HG03159 (cell line): Measurements from ENCODE around the gene ARHGEF1.

ENCODE experiments used
- ATAC-seq: cut with Tn5 transposase; IDR thresholded peaks from one replicate; pipeline ENCODE4 v1.9.1; 2021; ENCODE audit warnings: mild to moderate bottlenecking, moderate library complexity; ENCODE audit not compliant: unreplicated experiment

ARHGEF1 gene

DNA sequence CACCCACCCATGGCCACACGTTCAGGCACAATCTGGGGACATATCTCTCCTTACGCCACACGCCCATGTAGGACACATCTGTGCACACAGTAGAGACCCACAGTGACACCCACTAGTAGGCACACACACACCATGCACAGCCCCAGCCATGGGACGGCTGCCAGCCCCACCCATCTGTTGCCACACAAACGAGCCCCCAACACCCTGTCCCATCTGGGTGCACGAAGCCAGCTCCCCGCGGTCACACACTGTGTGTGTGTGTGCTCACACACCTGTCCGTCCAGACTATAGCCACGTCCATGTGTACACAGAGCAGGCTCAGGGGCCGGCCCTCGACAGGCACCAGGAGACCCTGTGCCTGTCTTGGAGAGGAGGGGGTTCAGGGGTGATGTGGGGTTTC is 34.7 kb downstream of the ARHGEF1 start:
- no peak for ATAC-seq

DNA sequence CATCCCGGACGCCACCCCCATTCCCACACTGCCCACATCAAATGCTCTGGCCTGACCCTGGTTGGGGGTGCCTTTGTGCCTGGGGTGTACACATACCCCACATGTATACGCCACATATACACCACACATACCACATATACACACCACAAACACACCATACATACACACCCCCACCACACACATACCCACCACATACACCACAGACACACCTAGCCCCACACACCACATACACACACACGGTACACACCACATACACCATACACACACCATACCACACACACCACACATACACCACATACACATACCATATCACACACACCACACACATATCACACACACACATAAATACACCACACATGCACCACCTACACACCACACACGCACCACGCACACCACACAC is 35.1 kb downstream of the ARHGEF1 start:
- no peak for ATAC-seq

DNA sequence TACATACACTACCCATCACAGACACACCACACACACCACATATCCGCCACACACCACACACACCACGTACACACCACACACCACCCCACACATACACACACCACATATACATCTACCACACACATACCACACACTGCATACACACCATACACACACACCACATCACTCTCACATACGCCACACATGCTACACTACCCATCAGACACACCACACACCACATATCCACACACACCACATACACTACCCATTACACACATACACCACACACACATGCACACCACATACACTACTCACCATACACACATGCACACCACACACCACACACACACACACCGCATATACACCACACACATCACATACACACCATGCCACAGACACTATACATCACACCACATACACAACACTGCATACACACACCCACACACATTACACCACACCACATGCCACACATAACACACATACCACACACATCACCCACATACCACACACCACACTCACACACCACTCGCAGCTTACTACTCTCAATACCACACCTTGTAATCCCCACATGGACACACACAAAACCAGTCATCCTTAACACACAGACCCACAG is 35.8 kb downstream of the ARHGEF1 start:
- ATAC-seq: no peak

DNA sequence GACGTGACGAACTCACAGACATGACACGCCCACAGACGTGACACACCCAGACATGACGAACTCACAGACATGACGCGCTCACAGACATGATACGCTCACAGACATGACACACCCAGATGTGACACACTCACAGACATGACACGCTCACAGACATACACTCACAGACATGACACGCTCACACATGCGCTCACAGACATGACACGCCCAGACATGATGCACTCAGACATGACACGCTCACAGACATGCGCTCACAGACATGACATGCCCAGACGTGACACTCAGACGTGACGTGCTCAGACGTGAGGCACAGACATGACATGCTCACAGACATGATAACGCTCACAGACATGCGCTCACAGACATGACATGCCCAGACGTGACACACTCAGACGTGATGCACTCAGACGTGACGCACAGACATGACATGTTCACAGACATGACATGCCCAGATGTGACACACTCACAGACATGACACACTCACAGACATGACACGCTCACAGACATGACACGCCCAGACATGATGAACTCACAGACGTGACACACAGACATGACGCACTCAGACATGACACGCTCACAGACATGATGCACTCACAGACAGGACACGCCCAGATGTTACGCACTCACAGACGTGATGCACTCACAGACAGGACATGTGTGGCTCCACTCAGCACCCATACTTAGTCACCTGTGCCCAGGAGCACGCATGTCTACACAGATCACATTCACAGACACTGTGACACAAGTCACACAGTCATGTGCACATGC is 37.1 kb downstream of the ARHGEF1 start:
- no peak for ATAC-seq

- no peak for ATAC-seq
These were observed 38.0 kb downstream of the ARHGEF1 start for GRCh38 chr19:41920882-41921576.

GRCh38 chr19:41921577-41922576 is 38.9 kb downstream of the ARHGEF1 start:
- ATAC-seq: no peak

DNA sequence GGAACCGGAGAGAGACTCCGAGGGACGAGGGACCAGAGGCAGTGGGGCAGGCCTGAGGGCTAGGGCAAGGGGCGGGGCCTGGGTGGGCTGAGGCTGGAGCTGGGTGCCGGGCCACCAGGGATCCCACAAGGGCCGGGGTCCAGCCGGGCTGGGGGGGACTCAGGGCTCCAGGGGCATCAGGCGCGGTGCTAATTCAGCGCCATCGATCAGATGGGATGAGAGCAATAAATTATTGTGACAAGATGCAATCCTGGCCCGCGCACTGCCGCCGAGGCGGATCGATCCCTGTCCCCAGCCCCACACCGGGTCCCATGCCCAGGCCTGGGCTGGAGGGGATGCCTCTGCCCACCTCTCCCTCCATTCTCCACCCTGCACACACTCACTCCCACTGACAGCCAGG is 39.6 kb downstream of the ARHGEF1 start:
- ATAC-seq: no peak

DNA sequence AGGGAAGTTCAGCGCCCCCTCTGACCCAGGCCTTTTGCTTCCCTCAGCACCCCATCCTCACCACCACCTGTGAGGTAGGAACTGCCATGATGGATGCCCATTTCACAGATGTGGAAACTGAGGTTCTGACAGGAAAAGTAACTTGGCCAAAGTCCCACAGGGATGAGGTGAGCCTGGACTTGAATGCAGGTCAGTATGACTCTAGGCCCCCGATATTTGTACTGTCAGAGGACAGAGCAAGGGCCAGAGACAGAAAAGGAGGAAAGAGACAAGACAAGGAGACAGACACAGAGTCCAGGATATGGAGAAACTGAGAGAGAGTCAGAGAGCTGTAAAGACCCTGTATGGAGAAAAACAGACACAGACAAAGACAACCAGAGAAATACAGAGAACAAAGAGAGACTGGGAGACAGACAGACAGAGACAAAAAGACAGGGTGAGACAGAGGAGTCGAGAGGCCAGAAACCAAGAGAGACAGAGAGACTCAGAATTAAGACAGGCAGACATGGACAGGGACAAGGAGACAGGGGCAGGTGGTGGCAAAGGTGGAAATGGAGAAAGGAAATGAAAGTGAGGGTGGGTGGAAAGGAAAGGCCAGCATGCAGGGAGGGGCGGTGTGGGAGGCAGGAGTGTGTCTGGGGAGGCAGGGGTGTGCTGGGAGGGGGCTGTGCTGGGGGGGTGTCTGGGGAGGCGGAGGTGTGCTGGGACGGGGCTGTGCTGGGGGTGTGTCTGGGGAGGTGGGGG is 40.2 kb downstream of the ARHGEF1 start:
- ATAC-seq: no peak

DNA sequence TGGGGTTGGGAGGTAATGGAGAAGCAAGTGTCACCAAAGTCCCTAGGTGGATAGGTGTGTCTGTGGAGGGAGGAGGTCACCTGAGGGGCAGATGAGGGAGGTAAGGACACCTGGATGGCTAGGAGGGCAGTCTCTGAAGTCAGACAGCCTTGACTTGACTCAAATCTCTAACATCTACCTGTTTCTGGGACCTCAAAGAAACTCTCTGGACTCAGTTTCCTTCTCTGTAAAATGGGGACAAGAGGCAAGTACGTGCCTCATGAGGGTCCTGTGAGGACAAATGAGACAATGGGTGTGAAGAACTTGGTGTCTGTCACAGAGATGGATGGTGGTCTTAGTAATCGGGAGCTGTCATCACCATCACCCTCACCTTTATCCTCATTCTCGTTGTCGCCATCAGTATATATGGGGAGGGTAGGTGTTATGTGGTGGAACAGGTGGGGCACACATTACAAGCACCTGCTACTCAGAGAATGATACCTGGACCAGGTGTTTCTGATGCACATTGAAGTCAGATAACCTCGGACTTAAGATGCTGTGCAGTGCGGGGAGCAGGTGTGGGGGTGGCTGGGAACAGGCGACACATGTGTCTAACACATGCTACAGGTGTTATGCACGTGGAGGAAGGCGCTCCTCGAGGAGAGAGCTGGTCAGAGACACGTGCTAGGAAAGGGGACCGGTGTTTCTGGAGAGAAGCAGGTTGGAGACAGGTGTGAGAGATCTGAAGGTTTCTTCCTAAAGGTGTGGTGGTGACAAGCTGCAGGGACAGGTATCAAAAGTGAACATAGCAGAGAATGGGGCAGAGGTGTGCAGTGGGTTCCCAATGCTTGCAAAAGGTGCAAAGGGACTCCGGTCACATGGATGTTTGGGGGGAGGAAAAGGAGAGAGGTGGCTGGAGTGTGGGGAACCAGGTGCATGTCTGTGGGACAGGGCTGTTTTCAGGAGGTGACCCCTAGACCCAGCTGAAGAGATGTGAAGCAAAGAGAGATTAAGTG is 41.5 kb downstream of the ARHGEF1 start:
- no peak for ATAC-seq

DNA sequence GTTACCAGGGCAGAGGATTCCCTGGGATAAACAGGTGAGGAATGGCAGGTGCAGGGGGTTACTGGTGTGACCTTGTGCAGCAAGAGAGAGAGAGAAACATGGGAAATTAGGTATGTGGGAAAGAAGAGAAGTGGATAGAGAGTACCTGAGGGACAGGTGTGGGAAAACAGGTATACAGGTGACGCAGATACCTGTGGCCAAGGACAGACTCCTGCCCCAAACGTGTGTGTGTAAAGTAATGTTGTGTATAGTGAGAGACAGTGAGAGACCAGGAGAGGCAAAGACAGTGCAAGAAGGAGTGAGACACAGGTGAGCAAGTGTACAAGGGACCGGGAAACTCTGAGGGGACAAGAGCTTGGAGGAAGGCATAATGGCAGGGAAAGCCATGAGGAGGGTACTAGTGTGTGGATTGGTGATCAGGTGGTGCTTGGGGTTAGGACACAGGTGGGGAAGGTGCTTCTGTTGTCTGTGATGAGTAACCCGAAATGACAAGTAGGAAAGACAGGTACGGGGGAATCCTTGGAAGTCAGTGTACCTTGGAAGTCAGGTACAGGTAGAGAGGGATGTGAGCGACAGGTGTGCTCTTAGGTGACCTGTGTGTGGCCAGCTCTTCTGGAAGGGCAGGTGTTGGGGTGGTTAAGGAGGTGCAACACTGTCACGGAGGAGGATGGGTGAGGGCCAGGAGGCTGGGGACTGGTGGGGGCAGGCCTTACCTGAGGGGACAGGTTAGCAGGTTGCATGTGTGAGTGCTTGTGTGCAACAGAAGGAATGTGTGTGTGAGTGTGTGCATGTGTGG is 42.4 kb downstream of the ARHGEF1 start:
- ATAC-seq: no peak

- no peak for ATAC-seq
These were observed 43.2 kb downstream of the ARHGEF1 start for GRCh38 chr19:41926028-41926762.

DNA sequence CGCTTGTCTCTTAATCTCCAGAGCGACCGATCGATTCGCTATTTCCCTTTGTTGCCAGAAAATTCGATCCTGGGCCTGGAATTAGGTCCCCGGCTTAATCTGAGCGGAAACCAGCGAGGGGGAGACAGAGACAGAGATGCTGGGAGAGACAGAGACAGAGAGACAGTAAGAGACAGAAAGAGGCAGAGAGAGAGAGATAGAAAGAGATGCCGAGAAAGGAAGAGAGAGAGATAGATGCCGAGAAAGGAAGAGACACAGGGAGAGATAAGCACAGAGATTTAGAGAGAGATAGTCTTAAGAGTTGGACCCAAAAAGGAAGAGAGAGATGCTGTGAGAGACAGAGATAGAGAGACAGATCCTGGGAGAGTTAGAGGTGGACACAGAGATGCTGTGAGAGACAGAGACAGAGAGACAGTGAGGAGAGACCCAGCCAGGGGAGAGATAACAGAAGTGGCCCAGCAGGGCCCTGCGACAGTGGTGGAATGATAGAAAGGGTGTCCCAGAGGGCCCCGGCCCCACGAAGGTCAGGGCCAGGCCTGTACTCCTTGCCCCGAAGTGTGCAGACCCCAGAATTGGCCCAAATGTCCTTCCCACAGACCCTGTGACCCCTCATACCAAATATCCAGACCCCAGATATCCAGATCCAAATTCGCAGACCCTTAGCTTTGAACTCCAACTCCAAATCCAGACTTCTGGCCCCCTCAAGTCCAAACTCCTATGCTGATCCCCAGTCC is 43.9 kb downstream of the ARHGEF1 start:
- ATAC-seq: no peak

- ATAC-seq: no peak
These were observed 44.7 kb downstream of the ARHGEF1 start for GRCh38 chr19:41927497-41928192.

GRCh38 chr19:41928221-41928683 is 45.3 kb downstream of the ARHGEF1 start, which contains the start of gene ERFL:
Gene ERFL (minus strand): TSS chr19:41928449. CDS start chr19:41912919, 15,530 bp downstream.
- ATAC-seq: no peak

DNA sequence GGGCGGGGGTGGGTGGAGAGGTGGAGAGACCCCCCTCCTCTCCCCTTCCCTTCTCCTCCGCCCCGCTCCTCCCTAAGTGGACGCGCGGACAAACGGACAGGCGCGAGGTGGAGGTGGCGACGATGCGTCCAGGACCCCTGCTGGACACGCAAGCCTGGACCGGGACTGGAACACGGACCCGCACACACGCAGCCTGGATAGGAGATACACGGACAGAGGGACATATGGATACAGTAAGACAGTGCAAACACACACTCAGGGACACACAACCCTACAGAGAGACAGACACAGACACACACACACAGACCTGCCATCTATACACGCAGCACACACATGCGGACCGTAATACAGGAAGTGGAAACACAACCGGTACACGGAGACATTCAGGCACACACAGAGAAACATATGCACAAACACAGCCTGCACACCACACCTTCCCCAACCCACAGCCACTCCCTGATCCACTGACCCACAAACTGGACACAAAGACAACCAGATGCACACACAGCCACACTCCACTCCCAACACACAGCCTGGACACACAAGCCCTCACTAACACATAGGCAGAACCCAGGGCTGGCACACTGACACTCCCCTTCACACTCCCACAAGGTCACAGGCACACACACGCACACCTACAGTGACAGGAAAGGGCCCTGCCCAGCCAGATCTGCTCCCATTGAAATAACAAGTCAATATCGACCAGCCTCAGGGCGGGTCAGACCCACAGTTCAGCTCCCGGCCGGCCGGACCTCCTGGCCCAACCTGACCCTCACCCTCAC is 46.0 kb downstream of the ARHGEF1 start:
- ATAC-seq: no peak
